CD8-positive, alpha-beta memory T cell (primary cell): ENCODE measurements around the gene LHFPL6. TPM values are rescaled to one million over a fixed set of nuclear protein-coding genes. Genes with fewer than 3 reads are reported as not detected.

Experiments used
- CTCF ChIA-PET: fragments of 350-600 bp; sonication (Branson Sonifier 250); formaldehyde crosslinking; loops from one replicate; lab custom pipeline; 2021; ENCODE audit warnings: antibody characterized with exemption; lab: Charles Lee
- POLR2A ChIA-PET: fragments of 350-600 bp; sonication (Branson Sonifier 250); formaldehyde crosslinking; loops from one replicate; lab custom pipeline; 2021; ENCODE audit warnings: antibody characterized with exemption; lab: Charles Lee
- DNase-seq, 5 donors: peaks; one replicate each; pipeline versions ENCODE4 v3.0.0 to v3.0.0-alpha.2; 2020 to 2022; ENCODE audit warnings: mixed read lengths in 1 of 5
- H3K27ac ChIP-seq: one replicate; pipeline ENCODE4 v1.7.0; 2013; ENCODE audit warnings: low read depth, mild to moderate bottlenecking, low read length, moderate library complexity
- H3K27me3 ChIP-seq: 2 replicates; pipeline ENCODE4 v1.7.0; 2013; ENCODE audit warnings: low read length, mild to moderate bottlenecking; ENCODE audit not compliant: insufficient read depth, poor library complexity, severe bottlenecking
- H3K36me3 ChIP-seq: 2 replicates; pipeline ENCODE4 v1.7.0; 2013; ENCODE audit warnings: mild to moderate bottlenecking, low read length, moderate library complexity; ENCODE audit not compliant: insufficient read depth
- H3K4me1 ChIP-seq: 2 replicates; pipeline ENCODE4 v1.7.0; 2013; ENCODE audit warnings: mild to moderate bottlenecking, low read length, moderate library complexity; ENCODE audit not compliant: insufficient read depth
- H3K4me3 ChIP-seq: 2 replicates; pipeline ENCODE4 v1.7.0; 2013; ENCODE audit warnings: mild to moderate bottlenecking, low read length
- H3K9me3 ChIP-seq: 2 replicates; pipeline ENCODE4 v1.7.0; 2013; ENCODE audit warnings: mild to moderate bottlenecking, low read length
- H3K27ac Mint-ChIP-seq, 8 donors: one replicate each; pipeline ENCODE4 v1.8.0; 2020 to 2021; ENCODE audit warnings: mixed read lengths in 8 of 8, mild to moderate bottlenecking in 6 of 8, inconsistent platforms in 3 of 8, moderate library complexity in 3 of 8
- H3K27me3 Mint-ChIP-seq, 2 donors: one replicate each; pipeline ENCODE4 v1.8.0; 2020 to 2021; ENCODE audit warnings: mixed read lengths in 2 of 2, mild to moderate bottlenecking in 1 of 2, moderate library complexity in 1 of 2
- H3K36me3 Mint-ChIP-seq, 3 donors: one replicate each; pipeline ENCODE4 v1.8.0; 2020 to 2021; ENCODE audit warnings: mixed read lengths in 3 of 3, inconsistent platforms in 1 of 3, mild to moderate bottlenecking in 1 of 3
- H3K4me1 Mint-ChIP-seq, 3 donors: one replicate each; pipeline ENCODE4 v1.8.0; 2020 to 2021; ENCODE audit warnings: mixed read lengths in 3 of 3, inconsistent platforms in 1 of 3, mild to moderate bottlenecking in 1 of 3
- H3K4me3 Mint-ChIP-seq, 7 donors: one replicate each; pipeline ENCODE4 v1.8.0; 2020 to 2021; ENCODE audit warnings: mixed read lengths in 7 of 7, mild to moderate bottlenecking in 6 of 7, moderate library complexity in 4 of 7, inconsistent platforms in 2 of 7
- H3K9me3 Mint-ChIP-seq, 5 donors: one replicate each; pipeline ENCODE4 v1.8.0; 2020 to 2022; ENCODE audit warnings: mixed read lengths in 5 of 5, mild to moderate bottlenecking in 3 of 5, moderate library complexity in 2 of 5, inconsistent platforms in 1 of 5
- polyA plus RNA-seq: library from polyadenylated mRNA; unstranded; fragments of 300-500 nt; fragmentation: Illumina TruSeq; gene quantifications from one replicate; pipeline ENCODE4 v1.2.3, GENCODE V29; 2021
- total RNA-seq, 2 experiments: library from RNA; stranded (reverse); gene quantifications; one replicate each; pipeline ENCODE4 v1.2.3, GENCODE V29; 2021

Gene LHFPL6
- total and polyA plus RNA-seq, 3 experiments from 2014 or later: 5.9 to 6.4 TPM; not detected in 1

- Mint-ChIP-seq H3K27ac (no peak overlapping the region), H3K4me3 (no peak overlapping the region), H3K36me3 (no peaks in the 10 kb centered on the region), H3K4me1 (no peaks in the 10 kb centered on the region), H3K27me3 (peaks cover 7 to 9% of the 10 kb centered on the region in 2 donors), H3K9me3 (peaks cover 0 to 2% (median 0%) of the 10 kb centered on the region in 5 donors)
- Histone ChIP-seq H3K27ac (no peak overlapping the region), H3K27me3 (no peaks in the 10 kb centered on the region), H3K9me3 (no peaks in the 10 kb centered on the region), H3K4me3 (no peak overlapping the region), H3K4me1 (no peaks in the 10 kb centered on the region), H3K36me3 (no peaks in the 10 kb centered on the region)
- no peak for DNase-seq
- CTCF ChIA-PET: interaction anchor here (1.4 kb wide), 1 partner anchor 9 kb away, joined by 3 read pairs; no protein-coding TSS in a partner anchor
- POLR2A ChIA-PET: no interaction called here
Observed at GRCh38 chr13:39394796-39395678, 208.0 kb downstream of the LHFPL6 start.

- ChIA-PET CTCF (no interaction called here), POLR2A (no interaction called here)
Observed at GRCh38 chr13:39391761-39392160, 211.2 kb downstream of the LHFPL6 start.

GRCh38 chr13:39389013-39389412, 214.0 kb downstream of the LHFPL6 start:
- Mint-ChIP-seq H3K4me1 (no peaks in the 10 kb centered on the region), H3K9me3 (no peaks in the 10 kb centered on the region), H3K36me3 (no peaks in the 10 kb centered on the region), H3K27ac (no peak overlapping the region), H3K27me3 (no peaks in the 10 kb centered on the region), H3K4me3 (no peak overlapping the region)
- Histone ChIP-seq H3K9me3 (no peaks in the 10 kb centered on the region), H3K27me3 (no peaks in the 10 kb centered on the region), H3K4me3 (no peak overlapping the region), H3K36me3 (no peaks in the 10 kb centered on the region), H3K27ac (no peak overlapping the region), H3K4me1 (no peaks in the 10 kb centered on the region)
- ChIA-PET POLR2A (no interaction called here), CTCF (no interaction called here)
- DNase-seq: no peak

More at GRCh38 chr13:39391761-39392160, 211.2 kb downstream of the LHFPL6 start:
- Mint-ChIP-seq H3K27ac (no peak overlapping the region), H3K4me3 (no peak overlapping the region), H3K4me1 (no peaks in the 10 kb centered on the region), H3K9me3 (no peaks in the 10 kb centered on the region), H3K27me3 (peaks cover 0 to 6% of the 10 kb centered on the region in 2 donors), H3K36me3 (no peaks in the 10 kb centered on the region)
- H3K27ac ChIP-seq: no peak overlapping the region
- H3K4me1 ChIP-seq: no peaks in the 10 kb centered on the region
- no peaks in the 10 kb centered on the region for H3K27me3 ChIP-seq
- H3K4me3 ChIP-seq: no peak overlapping the region
- H3K36me3 ChIP-seq: no peaks in the 10 kb centered on the region
- no peak for DNase-seq
- H3K9me3 ChIP-seq: no peaks in the 10 kb centered on the region

GRCh38 chr13:39385621-39386231, 217.3 kb downstream of the LHFPL6 start:
- Histone ChIP-seq H3K4me1 (no peaks in the 10 kb centered on the region), H3K27me3 (no peaks in the 10 kb centered on the region), H3K27ac (no peak overlapping the region), H3K36me3 (no peaks in the 10 kb centered on the region), H3K9me3 (no peaks in the 10 kb centered on the region), H3K4me3 (no peak overlapping the region)
- CTCF ChIA-PET: no interaction called here
- H3K27ac Mint-ChIP-seq: no peak overlapping the region
- POLR2A ChIA-PET: no interaction called here
- no peak for DNase-seq
- no peaks in the 10 kb centered on the region for H3K36me3 Mint-ChIP-seq
- no peaks in the 10 kb centered on the region for H3K9me3 Mint-ChIP-seq
- H3K4me3 Mint-ChIP-seq: no peak overlapping the region
- no peaks in the 10 kb centered on the region for H3K4me1 Mint-ChIP-seq
- no peaks in the 10 kb centered on the region for H3K27me3 Mint-ChIP-seq

GRCh38 chr13:39385154-39385553, 217.8 kb downstream of the LHFPL6 start:
- H3K36me3 Mint-ChIP-seq: no peaks in the 10 kb centered on the region
- no peak for DNase-seq
- no peak overlapping the region for H3K27ac ChIP-seq
- ChIA-PET POLR2A (no interaction called here), CTCF (no interaction called here)
- no peak overlapping the region for H3K4me3 ChIP-seq
- no peaks in the 10 kb centered on the region for H3K36me3 ChIP-seq
- H3K4me3 Mint-ChIP-seq: no peak overlapping the region
- no peaks in the 10 kb centered on the region for H3K9me3 ChIP-seq
- H3K27me3 Mint-ChIP-seq: peaks cover 0 to under 1% of the 10 kb centered on the region in 2 donors
- H3K9me3 Mint-ChIP-seq: no peaks in the 10 kb centered on the region
- no peaks in the 10 kb centered on the region for H3K27me3 ChIP-seq
- H3K4me1 Mint-ChIP-seq: no peaks in the 10 kb centered on the region
- no peak overlapping the region for H3K27ac Mint-ChIP-seq
- no peaks in the 10 kb centered on the region for H3K4me1 ChIP-seq

GRCh38 chr13:39381456-39381855, 221.5 kb downstream of the LHFPL6 start:
- Mint-ChIP-seq H3K27ac (no peak overlapping the region), H3K36me3 (no peaks in the 10 kb centered on the region), H3K4me3 (no peak overlapping the region), H3K4me1 (no peaks in the 10 kb centered on the region), H3K9me3 (no peaks in the 10 kb centered on the region), H3K27me3 (peaks cover 3 to 7% of the 10 kb centered on the region in 2 donors)
- ChIA-PET CTCF (no interaction called here), POLR2A (no interaction called here)
- H3K4me3 ChIP-seq: no peak overlapping the region
- H3K9me3 ChIP-seq: no peaks in the 10 kb centered on the region
- DNase-seq: no peak
- H3K4me1 ChIP-seq: no peaks in the 10 kb centered on the region
- H3K27me3 ChIP-seq: no peaks in the 10 kb centered on the region
- no peaks in the 10 kb centered on the region for H3K36me3 ChIP-seq
- H3K27ac ChIP-seq: no peak overlapping the region

- Histone ChIP-seq H3K4me3 (no peak overlapping the region), H3K27ac (no peak overlapping the region), H3K36me3 (no peaks in the 10 kb centered on the region), H3K27me3 (no peaks in the 10 kb centered on the region), H3K4me1 (no peaks in the 10 kb centered on the region), H3K9me3 (no peaks in the 10 kb centered on the region)
- no peaks in the 10 kb centered on the region for H3K36me3 Mint-ChIP-seq
- no peak for DNase-seq
- no peak overlapping the region for H3K27ac Mint-ChIP-seq
- no peak overlapping the region for H3K4me3 Mint-ChIP-seq
- H3K9me3 Mint-ChIP-seq: no peaks in the 10 kb centered on the region
- ChIA-PET POLR2A (no interaction called here), CTCF (interaction anchor here (0.7 kb wide), 1 partner anchor 39 kb away, joined by 3 read pairs; no protein-coding TSS in a partner anchor)
- no peaks in the 10 kb centered on the region for H3K4me1 Mint-ChIP-seq
- H3K27me3 Mint-ChIP-seq: peaks cover 3 to 7% of the 10 kb centered on the region in 2 donors
Observed at GRCh38 chr13:39379667-39380655, 223.0 kb downstream of the LHFPL6 start.
